Cerebellar nuclear complex (tissue), 1 donor: ENCODE results near the gene NFIB.

Experiments used
- DNase-seq, 2 experiments: peaks; one replicate each; lab custom pipeline; 2025; lab: John Stamatoyannopoulos, UW

The NFIB gene

GRCh38 chr9:14344941-14345353 is 31.0 kb upstream of the NFIB start:
- no peak for DNase-seq

- DNase-seq: peak in 1 of 2 experiments; percentile 56
Observed at GRCh38 chr9:14344053-14344524, 30.1 kb upstream of the NFIB start.

GRCh38 chr9:14343261-14344031 is 29.5 kb upstream of the NFIB start:
- no peak for DNase-seq

GRCh38 chr9:14342736-14343135 is 28.8 kb upstream of the NFIB start:
- DNase-seq: no peak

GRCh38 chr9:14341437-14342122 is 27.6 kb upstream of the NFIB start:
- DNase-seq: no peak

- no peak for DNase-seq
Observed at GRCh38 chr9:14340994-14341393, 27.1 kb upstream of the NFIB start.

- DNase-seq: no peak
Observed at GRCh38 chr9:14340219-14340873, 26.4 kb upstream of the NFIB start.

GRCh38 chr9:14339746-14340145 is 25.8 kb upstream of the NFIB start:
- DNase-seq: no peak

GRCh38 chr9:14337615-14338014 is 23.7 kb upstream of the NFIB start:
- DNase-seq: no peak

GRCh38 chr9:14336244-14336643 is 22.3 kb upstream of the NFIB start:
- no peak for DNase-seq

GRCh38 chr9:14331120-14331519 is 17.2 kb upstream of the NFIB start:
- DNase-seq: no peak

GRCh38 chr9:14327036-14327435 is 13.1 kb upstream of the NFIB start:
- DNase-seq: no peak

- no peak for DNase-seq
Observed at GRCh38 chr9:14326264-14326826, 12.4 kb upstream of the NFIB start.

GRCh38 chr9:14325147-14325546 is 11.2 kb upstream of the NFIB start:
- no peak for DNase-seq

GRCh38 chr9:14323985-14324650 is 10.2 kb upstream of the NFIB start:
- no peak for DNase-seq

GRCh38 chr9:14323083-14323971 is 9.4 kb upstream of the NFIB start:
- no peak for DNase-seq

- peak in 1 of 2 experiments; percentile 40 for DNase-seq
Observed at GRCh38 chr9:14322211-14323082, 8.5 kb upstream of the NFIB start.

GRCh38 chr9:14321517-14322130 is 7.7 kb upstream of the NFIB start:
- DNase-seq: no peak
